Esophagus squamous epithelium (tissue), 5 donors: Measurements from ENCODE around the gene ARMH3. TPM values are rescaled to one million over a fixed set of nuclear protein-coding genes. Genes with fewer than 3 reads are reported as not detected.
A peak's percentile ranks its signal among the peaks of the same experiment; 100 is the strongest.

Experiments used
- DNase-seq: peaks from one replicate; lab custom pipeline; 2025; lab: John Stamatoyannopoulos, UW
- H3K27ac ChIP-seq, 4 donors: fragments of 200-600 bp; sonication (generic); one replicate each; pipeline ENCODE4 v1.5.1; 2016 to 2019; ENCODE audit warnings: mild to moderate bottlenecking in 1 of 4
- H3K27me3 ChIP-seq, 4 donors: fragments of 200-600 bp; sonication (generic); 1 replicate in 3 of 4; 2 replicates in 1 of 4; pipeline versions ENCODE4 v1.5.1 to v1.6.0; 2017 to 2021; ENCODE audit warnings: antibody characterized with exemption in 1 of 4
- H3K36me3 ChIP-seq, 3 donors: fragments of 200-600 bp; sonication (generic); one replicate each; pipeline ENCODE4 v1.5.1; 2016 to 2019
- H3K4me1 ChIP-seq, 3 donors: fragments of 200-600 bp; sonication (generic); one replicate each; pipeline ENCODE4 v1.5.1; 2017 to 2019
- H3K4me3 ChIP-seq, 4 donors: fragments of 200-600 bp; sonication (generic); 1 replicate in 3 of 4; 2 replicates in 1 of 4; pipeline ENCODE4 v1.5.1; 2016 to 2019; ENCODE audit warnings: mild to moderate bottlenecking in 2 of 4, moderate library complexity in 1 of 4
- H3K9me3 ChIP-seq, 3 donors: fragments of 200-600 bp; sonication (generic); one replicate each; pipeline ENCODE4 v1.5.1; 2016 to 2019
- CTCF ChIP-seq, 6 experiments: fragments of 450-650 bp in 4 of 6; fragments of 200-600 bp in 2 of 6; sonication (generic) in 2 of 6; IDR thresholded peaks; one replicate each; pipeline ENCODE4 v1.5.1; 2016 to 2019; ENCODE audit warnings: antibody characterized with exemption in 6 of 6, mild to moderate bottlenecking in 4 of 6, moderate library complexity in 4 of 6
- POLR2A ChIP-seq, 4 donors: fragments of 450-650 bp; IDR thresholded peaks; one replicate each; pipeline ENCODE4 v1.6.1; 2017; ENCODE audit warnings: antibody characterized with exemption in 4 of 4, mild to moderate bottlenecking in 4 of 4, moderate library complexity in 3 of 4
- WGBS, 2 donors: methylation state at CpG; one replicate each; pipeline ENCODE4 v1.1.5; 2018; 5-methylcytosine and 5-hydroxymethylcytosine counted together
- intact Hi-C: fragments of 100-400 bp; cut with DNase I; formaldehyde crosslinking; loops from one replicate; pipeline ENCODE4 v1.15.0; 2022
- total RNA-seq, 4 donors: library from RNA; depleted of rRNA; stranded (reverse); fragments of >200 nt; gene quantifications; one replicate each; pipeline ENCODE4 v1.1.0, GENCODE V29; 2016
- donor health status: DM: yes; HTN: yes; CAD: no.

The ARMH3 gene
- total RNA-seq, 4 donors from 2014 or later = 13.3 to 17.2 (median 16.1) TPM

DNA sequence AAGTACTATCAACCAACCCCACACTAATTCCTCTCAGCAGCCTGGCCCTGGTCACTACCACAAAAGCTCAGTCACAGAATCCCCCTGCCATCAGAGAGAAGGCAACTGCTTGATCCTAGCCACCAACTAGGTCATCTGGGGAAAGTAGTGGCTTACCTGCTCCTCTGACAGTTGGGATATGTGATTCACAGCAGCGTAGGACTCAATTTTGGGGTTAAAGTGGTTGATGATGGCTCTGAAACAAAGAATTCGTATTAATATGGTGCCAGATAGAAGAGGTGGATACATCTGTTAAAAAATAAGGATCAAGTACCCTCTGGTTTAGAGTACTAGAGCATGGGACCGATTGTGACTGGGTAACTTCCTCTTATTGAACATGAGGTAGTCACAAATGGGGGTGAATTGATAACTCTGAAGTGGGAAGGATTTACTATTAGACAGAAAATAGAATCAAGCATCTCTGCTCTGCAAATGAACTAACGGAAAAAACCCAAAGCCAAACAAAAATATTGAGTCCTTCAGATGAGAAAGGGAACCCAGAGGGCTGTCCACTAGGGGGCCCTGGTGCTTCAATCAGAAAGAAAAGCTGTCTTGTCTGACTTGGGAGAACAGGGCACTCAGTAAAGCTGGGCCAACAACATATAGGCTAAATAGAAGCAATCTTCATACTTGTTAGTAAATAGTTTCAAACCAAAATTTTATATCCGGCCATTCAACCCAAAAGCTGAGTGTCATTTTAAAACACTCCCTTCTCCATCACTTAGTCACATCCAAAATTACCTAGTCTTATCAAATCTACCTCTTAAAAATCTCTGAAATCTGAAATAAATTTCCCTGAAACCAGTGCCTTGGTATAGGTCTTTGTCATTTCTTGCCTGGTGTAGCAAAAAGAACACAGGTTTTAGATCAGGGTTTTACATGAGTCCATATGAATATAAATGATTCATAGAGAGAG is 166.4 kb downstream of the ARMH3 start:
- H3K27ac ChIP-seq = no peak overlapping the region
- peaks cover 0 to 27% (median 0%) of the 10 kb centered on the region in 3 donors for H3K36me3 ChIP-seq
- no peaks in the 10 kb centered on the region for H3K9me3 ChIP-seq
- intact Hi-C loops = loop anchor here (10.0 kb wide), 1 partner anchor 125 kb away; no protein-coding TSS in a partner anchor
- TF ChIP-seq CTCF (IDR thresholded peaks at IDR 0.05) = peak; percentile 58 to 74 (median 65)
- TF ChIP-seq POLR2A (IDR thresholded peaks at IDR 0.05) = no peak
- no peak overlapping the region for H3K4me3 ChIP-seq
- no peaks in the 10 kb centered on the region for H3K27me3 ChIP-seq
- DNase-seq = peak; percentile 16
- 58 to 73% methylated on average over 5 of the region's 5 CpGs for WGBS, 2 donors
- H3K4me1 ChIP-seq = peaks cover 0 to 4% (median 0%) of the 10 kb centered on the region in 3 donors

DNA sequence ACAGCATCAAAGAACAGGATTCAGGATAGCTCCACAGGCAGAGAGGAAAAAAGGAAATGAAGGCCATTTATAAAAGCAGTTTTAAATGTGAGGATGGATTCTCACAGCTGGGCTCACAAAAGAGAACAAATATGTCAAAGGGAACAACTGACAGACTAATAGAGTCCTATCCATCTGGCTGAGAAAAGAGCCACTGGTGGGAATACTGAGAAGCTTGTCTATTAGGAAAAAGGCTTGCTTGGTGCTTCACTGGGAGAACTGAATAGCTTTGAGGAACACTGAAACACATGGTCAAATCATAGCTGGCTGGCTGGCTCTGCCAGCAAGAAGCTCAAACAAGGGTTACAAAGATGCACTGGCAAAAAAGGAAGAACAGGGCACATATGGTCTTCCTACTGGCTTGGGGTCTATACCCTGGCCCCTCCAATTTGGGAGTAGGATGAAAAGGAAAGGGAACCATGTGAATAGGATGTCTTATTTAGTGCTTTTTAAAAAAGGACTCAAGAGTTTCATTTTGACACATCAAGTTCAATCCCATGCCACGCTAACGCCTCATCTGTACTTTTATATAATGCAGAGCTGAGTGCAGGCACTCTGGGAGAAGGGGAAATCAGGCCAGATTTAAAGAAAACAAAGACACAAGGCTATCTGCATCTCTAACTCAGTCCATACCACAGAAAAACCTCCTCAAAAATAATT is 167.6 kb downstream of the ARMH3 start:
- Histone ChIP-seq H3K36me3 (peaks cover 0 to 27% (median 0%) of the 10 kb centered on the region in 3 donors), H3K4me1 (peaks cover 0 to 4% (median 0%) of the 10 kb centered on the region in 3 donors), H3K27ac (no peak overlapping the region), H3K9me3 (no peaks in the 10 kb centered on the region), H3K27me3 (no peaks in the 10 kb centered on the region), H3K4me3 (no peak overlapping the region)
- no peak for DNase-seq
- TF ChIP-seq CTCF (IDR thresholded peaks at IDR 0.05) (no peak), POLR2A (IDR thresholded peaks at IDR 0.05) (no peak)
- 83 to 85% methylated on average over 2 of the region's 2 CpGs for WGBS, 2 donors
- intact Hi-C loops = loop anchor here (10.0 kb wide), 1 partner anchor 126 kb away; no protein-coding TSS in a partner anchor

- Histone ChIP-seq H3K9me3 (no peaks in the 10 kb centered on the region), H3K36me3 (peaks cover 0 to 27% (median 0%) of the 10 kb centered on the region in 3 donors), H3K27ac (no peak overlapping the region), H3K4me1 (peaks cover 0 to under 1% (median 0%) of the 10 kb centered on the region in 3 donors), H3K4me3 (no peak overlapping the region), H3K27me3 (no peaks in the 10 kb centered on the region)
- DNase-seq = no peak
- WGBS, 2 donors = 72 to 83% methylated on average over 5 of the region's 5 CpGs
- intact Hi-C loops = loop anchor here (10.0 kb wide), 1 partner anchor 127 kb away; no protein-coding TSS in a partner anchor
- TF ChIP-seq CTCF (IDR thresholded peaks at IDR 0.05) (no peak), POLR2A (IDR thresholded peaks at IDR 0.05) (no peak)
These were observed 168.2 kb downstream of the ARMH3 start for GRCh38 chr10:101887775-101888174.

- intact Hi-C loops = loop anchor here (10.0 kb wide), 1 partner anchor 128 kb away; no protein-coding TSS in a partner anchor
- no peak overlapping the region for H3K27ac ChIP-seq
- 81 to 87% methylated on average over 1 of the region's 1 CpG for WGBS, 2 donors
- TF ChIP-seq CTCF (IDR thresholded peaks at IDR 0.05) (no peak), POLR2A (IDR thresholded peaks at IDR 0.05) (no peak)
- H3K4me1 ChIP-seq = no peaks in the 10 kb centered on the region
- peaks cover 0 to 27% (median 0%) of the 10 kb centered on the region in 3 donors for H3K36me3 ChIP-seq
- no peaks in the 10 kb centered on the region for H3K27me3 ChIP-seq
- no peak for DNase-seq
- no peak overlapping the region for H3K4me3 ChIP-seq
- no peaks in the 10 kb centered on the region for H3K9me3 ChIP-seq
These were observed 169.3 kb downstream of the ARMH3 start for GRCh38 chr10:101886521-101887312.
